Measurements from ENCODE around the gene ATP2C2. TPM values are rescaled to one million over a fixed set of nuclear protein-coding genes. Genes with fewer than 3 reads are reported as not detected.
"Not testable (repeated sequence)": the region's sequence is repeated elsewhere in the genome, so short reads cannot be mapped to it uniquely, and the experiment has no call there.

ATP2C2 gene
- total and polyA plus RNA-seq, 8 donors, result 11.2 to 52.8 (median 22.2) TPM

DNA sequence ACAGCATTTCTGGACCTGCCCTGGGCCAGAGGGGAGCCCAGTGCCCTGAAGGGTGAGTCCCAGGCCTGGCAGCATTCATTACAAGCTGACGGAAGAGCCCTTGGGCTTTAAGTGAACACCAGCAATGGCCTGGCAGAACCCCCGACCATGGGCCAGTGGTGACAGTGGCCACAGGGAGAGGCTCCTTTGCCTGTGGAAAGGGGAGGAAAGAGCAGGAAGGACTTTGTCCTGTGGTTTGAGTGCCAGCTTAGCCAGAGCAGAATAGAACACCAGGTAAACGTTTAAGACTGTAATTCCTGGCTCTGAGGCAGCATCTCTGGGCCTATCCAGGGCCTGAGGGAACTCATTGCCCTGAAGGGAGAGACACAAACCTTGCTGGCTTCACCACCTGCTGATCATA lies 34.3 kb upstream of the ATP2C2 start:
- Histone ChIP-seq H3K4me3 (no peak overlapping the region), H3K4me1 (no peaks in the 10 kb centered on the region), H3K9me3 (peaks cover 0 to 18% of the 10 kb centered on the region in 2 donors), H3K27me3 (no peaks in the 10 kb centered on the region), H3K36me3 (no peaks in the 10 kb centered on the region), H3K27ac (peak overlapping the region in 1 of 2 donors; percentile 5)
- ATAC-seq, result no peak
- TF ChIP-seq, protein P1, sequence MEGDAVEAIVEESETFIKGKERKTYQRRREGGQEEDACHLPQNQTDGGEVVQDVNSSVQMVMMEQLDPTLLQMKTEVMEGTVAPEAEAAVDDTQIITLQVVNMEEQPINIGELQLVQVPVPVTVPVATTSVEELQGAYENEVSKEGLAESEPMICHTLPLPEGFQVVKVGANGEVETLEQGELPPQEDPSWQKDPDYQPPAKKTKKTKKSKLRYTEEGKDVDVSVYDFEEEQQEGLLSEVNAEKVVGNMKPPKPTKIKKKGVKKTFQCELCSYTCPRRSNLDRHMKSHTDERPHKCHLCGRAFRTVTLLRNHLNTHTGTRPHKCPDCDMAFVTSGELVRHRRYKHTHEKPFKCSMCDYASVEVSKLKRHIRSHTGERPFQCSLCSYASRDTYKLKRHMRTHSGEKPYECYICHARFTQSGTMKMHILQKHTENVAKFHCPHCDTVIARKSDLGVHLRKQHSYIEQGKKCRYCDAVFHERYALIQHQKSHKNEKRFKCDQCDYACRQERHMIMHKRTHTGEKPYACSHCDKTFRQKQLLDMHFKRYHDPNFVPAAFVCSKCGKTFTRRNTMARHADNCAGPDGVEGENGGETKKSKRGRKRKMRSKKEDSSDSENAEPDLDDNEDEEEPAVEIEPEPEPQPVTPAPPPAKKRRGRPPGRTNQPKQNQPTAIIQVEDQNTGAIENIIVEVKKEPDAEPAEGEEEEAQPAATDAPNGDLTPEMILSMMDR (IDR thresholded peaks at IDR 0.05), result no peak
- intact Hi-C loops (cut with DNase I), result no loop called here
- no peak for DNase-seq

DNA sequence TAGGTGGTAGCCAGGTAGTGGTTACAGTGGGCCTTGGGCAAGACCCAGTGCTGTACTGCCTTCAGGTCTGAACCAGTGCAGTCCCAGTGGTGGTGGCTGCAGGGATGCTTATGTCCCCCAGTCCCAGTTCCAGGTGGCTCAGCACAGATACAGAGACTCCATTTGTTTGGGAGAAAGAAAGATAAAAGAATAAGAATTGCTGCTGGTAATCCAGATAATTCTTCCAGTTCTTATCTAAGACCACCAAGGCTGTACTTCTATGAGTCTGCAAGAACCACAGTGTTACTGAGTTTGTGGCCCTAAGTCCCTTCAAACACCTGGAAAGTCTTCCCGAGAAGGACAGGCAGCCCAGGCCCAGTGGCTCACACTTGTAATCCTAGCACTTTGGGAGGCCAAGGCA lies 33.9 kb upstream of the ATP2C2 start:
- H3K4me1 ChIP-seq, result no peaks in the 10 kb centered on the region
- H3K27ac ChIP-seq, result no peak overlapping the region
- H3K27me3 ChIP-seq, result no peaks in the 10 kb centered on the region
- no peaks in the 10 kb centered on the region for H3K36me3 ChIP-seq
- TF ChIP-seq, protein P1 (IDR thresholded peaks at IDR 0.05), result no peak
- DNase-seq, result no peak
- intact Hi-C loops (cut with DNase I), result no loop called here
- H3K9me3 ChIP-seq, result peaks cover 0 to 18% of the 10 kb centered on the region in 2 donors
- ATAC-seq, result no peak
- no peak overlapping the region for H3K4me3 ChIP-seq

DNA sequence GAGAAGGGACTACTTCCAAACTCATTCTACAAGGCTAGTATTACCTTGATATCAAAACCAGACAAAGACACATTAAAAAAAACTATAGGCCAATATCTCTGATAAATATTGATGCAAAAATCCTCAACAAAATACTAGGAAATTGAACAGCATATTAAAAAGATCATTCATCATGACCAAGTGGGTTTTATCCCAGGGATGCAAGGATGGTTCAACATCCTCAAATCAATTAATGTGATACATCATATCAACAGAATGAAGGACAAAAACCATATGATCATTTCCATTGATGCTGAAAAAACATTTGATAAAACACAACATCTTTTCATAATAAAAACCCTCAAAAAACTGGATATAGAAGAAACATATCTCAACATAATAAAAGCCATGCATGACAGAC lies 31.1 kb upstream of the ATP2C2 start:
- H3K36me3 ChIP-seq; H3K27ac ChIP-seq; intact Hi-C loops (cut with DNase I); H3K27me3 ChIP-seq; H3K4me1 ChIP-seq; ATAC-seq; DNase-seq; H3K4me3 ChIP-seq: not testable (repeated sequence)
- peaks cover 0 to 18% of the 10 kb centered on the region in 2 donors for H3K9me3 ChIP-seq

DNA sequence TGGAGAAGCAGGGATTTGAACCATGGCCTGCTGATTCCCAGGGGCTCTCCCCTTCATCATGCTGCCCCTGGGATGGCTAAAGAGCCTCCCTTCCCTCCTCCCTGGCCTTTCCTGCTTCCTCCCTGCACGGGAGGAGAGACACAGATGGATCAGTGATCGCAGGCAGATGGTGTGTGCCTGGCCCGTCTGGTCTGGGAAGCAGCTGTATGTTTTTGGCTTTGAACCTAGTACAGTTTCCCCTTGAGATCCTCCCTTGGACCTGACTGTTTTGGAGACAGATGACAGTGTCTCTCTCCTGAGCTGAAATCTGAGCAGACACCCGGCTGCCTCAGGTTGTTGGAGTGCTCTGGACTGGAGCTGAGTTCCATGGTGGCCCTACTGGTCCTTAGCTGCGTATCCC lies 29.0 kb upstream of the ATP2C2 start:
- TF ChIP-seq, protein P1 (IDR thresholded peaks at IDR 0.05), result no peak
- H3K4me3 ChIP-seq, result no peak overlapping the region
- DNase-seq, result no peak
- no peaks in the 10 kb centered on the region for H3K36me3 ChIP-seq
- no peak for ATAC-seq
- peaks cover 0 to 18% of the 10 kb centered on the region in 2 donors for H3K9me3 ChIP-seq
- intact Hi-C loops (cut with DNase I), result no loop called here
- H3K27ac ChIP-seq, result no peak overlapping the region
- no peaks in the 10 kb centered on the region for H3K27me3 ChIP-seq
- H3K4me1 ChIP-seq, result peaks cover 0 to 9% of the 10 kb centered on the region in 2 donors

DNA sequence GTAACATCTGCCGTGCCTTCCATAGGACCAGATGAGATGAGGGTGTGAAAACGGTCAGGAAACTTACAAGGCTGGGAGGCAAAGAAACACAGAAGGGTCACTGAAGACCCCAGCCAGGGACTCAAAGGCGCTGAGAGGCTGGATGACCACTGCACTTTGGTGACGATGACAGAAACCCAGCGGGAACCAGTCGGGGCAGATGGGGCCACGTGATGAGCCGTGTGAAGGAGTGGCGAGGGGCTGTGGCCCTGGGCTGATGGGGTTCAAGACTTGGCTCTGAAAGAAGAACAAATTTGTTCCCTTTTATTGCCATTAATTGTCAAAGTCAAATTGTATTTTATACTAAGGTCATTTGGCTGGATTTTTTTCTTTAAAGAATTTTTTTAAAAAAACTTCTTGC lies 28.6 kb upstream of the ATP2C2 start:
- DNase-seq (no peak), ATAC-seq (no peak)
- TF ChIP-seq, protein P1 (IDR thresholded peaks at IDR 0.05), result no peak
- no peaks in the 10 kb centered on the region for H3K27me3 ChIP-seq
- no peak overlapping the region for H3K27ac ChIP-seq
- H3K36me3 ChIP-seq, result no peaks in the 10 kb centered on the region
- intact Hi-C loops (cut with DNase I), result no loop called here
- peaks cover 0 to 18% of the 10 kb centered on the region in 2 donors for H3K9me3 ChIP-seq
- H3K4me3 ChIP-seq, result no peak overlapping the region
- H3K4me1 ChIP-seq, result peaks cover 0 to 9% of the 10 kb centered on the region in 2 donors

DNA sequence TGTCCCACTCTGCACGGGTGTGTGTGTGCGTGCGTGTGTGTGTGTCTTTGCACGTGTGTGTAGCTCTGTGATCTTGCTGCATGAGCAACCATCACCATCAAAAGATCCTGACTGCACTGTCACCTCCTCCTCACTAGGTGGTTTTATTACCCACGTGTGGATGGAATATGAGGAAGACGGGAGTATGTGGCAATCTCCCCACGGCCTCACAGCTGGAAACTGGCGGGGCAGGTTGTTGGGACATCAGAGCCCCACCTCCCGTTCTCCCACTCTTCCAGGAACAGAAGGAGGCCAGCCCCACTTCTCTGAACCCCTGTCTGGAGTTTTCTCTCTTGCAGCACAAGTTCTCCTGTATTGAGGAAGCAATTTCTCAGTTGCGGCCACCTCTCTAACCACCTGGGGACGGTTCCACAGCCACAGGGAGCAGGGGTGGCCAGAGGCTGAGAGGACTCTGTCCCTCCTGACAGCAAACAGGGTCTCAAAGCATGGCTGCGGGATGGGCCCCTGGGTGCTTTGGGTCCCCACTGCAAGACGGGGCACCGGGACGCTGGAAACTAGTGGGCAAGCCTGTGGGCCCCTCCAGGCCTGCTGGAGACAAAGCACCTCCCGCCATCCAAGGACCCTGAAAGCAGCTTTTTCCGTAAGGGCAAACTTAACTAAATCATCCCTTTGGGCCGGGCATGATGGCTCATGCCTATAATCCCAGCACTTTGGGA lies 27.9 kb upstream of the ATP2C2 start:
- intact Hi-C loops (cut with DNase I), result no loop called here
- H3K27ac ChIP-seq, result no peak overlapping the region

More for the DNA sequence above, 27.9 kb upstream of the ATP2C2 start:
- Histone ChIP-seq H3K4me1 (peaks cover 0 to 9% of the 10 kb centered on the region in 2 donors), H3K4me3 (no peak overlapping the region), H3K9me3 (peaks cover 0 to 18% of the 10 kb centered on the region in 2 donors), H3K36me3 (no peaks in the 10 kb centered on the region), H3K27me3 (no peaks in the 10 kb centered on the region)
- DNase-seq (peak in 2 of 4 donors; percentile 33 to 53), ATAC-seq (peak; percentile 90)
- TF ChIP-seq, protein P1 (IDR thresholded peaks at IDR 0.05), result no peak
